Neural progenitor cell (in vitro differentiated cells): ENCODE results near the gene U2AF1. TPM values are rescaled to one million over a fixed set of nuclear protein-coding genes. Genes with fewer than 3 reads are reported as not detected.
"Not testable (repeated sequence)": the region's sequence is repeated elsewhere in the genome, so short reads cannot be mapped to it uniquely, and the experiment has no call there.

Experiments
- DNase-seq: peaks from one replicate; pipeline ENCODE4 v3.0.0-alpha.2; 2016; ENCODE audit warnings: low spot score
- H2AFZ ChIP-seq: fragments of 200-600 bp; sonication (generic); replicated peaks from 2 replicates; pipeline ENCODE4 v1.6.1; 2016; ENCODE audit warnings: antibody characterized with exemption
- H3F3A ChIP-seq: fragments of 200-600 bp; sonication (generic); 2 replicates; pipeline ENCODE4 v1.6.1; 2016; ENCODE audit warnings: antibody characterized with exemption, low read depth
- H3K27ac ChIP-seq: fragments of 200-600 bp; sonication (generic); 2 replicates; pipeline ENCODE4 v1.5.1; 2016; ENCODE audit warnings: mild to moderate bottlenecking
- H3K27me3 ChIP-seq: fragments of 200-600 bp; sonication (generic); 2 replicates; pipeline ENCODE4 v1.6.1; 2016; ENCODE audit warnings: mild to moderate bottlenecking, moderate library complexity
- H3K36me3 ChIP-seq: fragments of 200-600 bp; sonication (generic); 2 replicates; pipeline ENCODE4 v1.5.1; 2016
- H3K4me1 ChIP-seq: fragments of 200-600 bp; sonication (generic); 2 replicates; pipeline ENCODE4 v1.6.1; 2016; ENCODE audit warnings: mixed run types
- H3K4me2 ChIP-seq: fragments of 200-600 bp; sonication (generic); 2 replicates; pipeline ENCODE4 v1.6.1; 2016
- H3K4me3 ChIP-seq: fragments of 200-600 bp; sonication (generic); 2 replicates; pipeline ENCODE4 v1.5.1; 2016
- H3K79me2 ChIP-seq: fragments of 200-600 bp; sonication (generic); 2 replicates; pipeline ENCODE4 v1.6.1; 2016; ENCODE audit warnings: low read depth
- H3K9ac ChIP-seq: fragments of 200-600 bp; sonication (generic); 2 replicates; pipeline ENCODE4 v1.6.1; 2016
- H3K9me3 ChIP-seq: fragments of 200-600 bp; sonication (generic); 2 replicates; pipeline ENCODE4 v1.5.1; 2016; ENCODE audit warnings: low read depth
- H4K20me1 ChIP-seq: fragments of 200-600 bp; sonication (generic); 2 replicates; pipeline ENCODE4 v1.6.1; 2016; ENCODE audit warnings: low read depth
- H3K27ac Mint-ChIP-seq: 3 replicates; pipeline ENCODE4 v1.8.0; 2021; ENCODE audit warnings: mixed read lengths
- H3K27me3 Mint-ChIP-seq: 2 replicates; pipeline ENCODE4 v1.8.0; 2022; ENCODE audit warnings: low read depth, mild to moderate bottlenecking, inconsistent platforms, moderate library complexity, mixed read lengths; ENCODE audit not compliant: insufficient read depth
- H3K36me3 Mint-ChIP-seq: 3 replicates; pipeline ENCODE4 v1.8.0; 2021; ENCODE audit warnings: mixed read lengths
- H3K4me1 Mint-ChIP-seq: 3 replicates; pipeline ENCODE4 v1.8.0; 2021; ENCODE audit warnings: mixed read lengths
- H3K4me3 Mint-ChIP-seq: 3 replicates; pipeline ENCODE4 v1.8.0; 2021; ENCODE audit warnings: mild to moderate bottlenecking, moderate library complexity, mixed read lengths
- H3K9me3 Mint-ChIP-seq: 3 replicates; pipeline ENCODE4 v1.8.0; 2020; ENCODE audit warnings: mixed read lengths
- total RNA-seq: library from RNA; depleted of rRNA; stranded (reverse); fragments of >200 nt; gene quantifications from 2 replicates; pipeline ENCODE4 v1.2.3, GENCODE V29; 2015; ENCODE audit warnings: low replicate concordance

U2AF1 gene
- total RNA-seq, 1 donor from 2014 or later: 63.0 TPM

GRCh38 chr21:43043291-43043690, 64.1 kb downstream of the U2AF1 start:
- H3K27me3 ChIP-seq, H3K27me3 Mint-ChIP-seq, H2AFZ ChIP-seq, H3K36me3 Mint-ChIP-seq, H3K4me1 ChIP-seq, H3K9me3 ChIP-seq, H3K4me3 ChIP-seq, H3K27ac Mint-ChIP-seq, H4K20me1 ChIP-seq, H3K27ac ChIP-seq, H3K4me1 Mint-ChIP-seq, H3K4me2 ChIP-seq, H3F3A ChIP-seq, H3K9ac ChIP-seq, H3K4me3 Mint-ChIP-seq, DNase-seq, H3K9me3 Mint-ChIP-seq, H3K79me2 ChIP-seq, H3K36me3 ChIP-seq: not testable (repeated sequence)

Other genes starting within 250 kb of the U2AF1 start
- gene WDR4, start 228.0 kb downstream of the U2AF1 start, total RNA-seq: 5.7 and 14.6 TPM in 2 replicates
- 16.7 and 24.4 TPM in 2 replicates for gene NDUFV3, start 214.3 kb downstream of the U2AF1 start, total RNA-seq
- gene ERVH48-1, start 181.9 kb downstream of the U2AF1 start, total RNA-seq: 0.19 TPM in 1 of 2 replicates, not detected in the other
- 10.3 and 11.0 TPM in 2 replicates for gene PKNOX1, start 133.0 kb downstream of the U2AF1 start, total RNA-seq
- gene CBS, start 31.7 kb downstream of the U2AF1 start, total RNA-seq: 56.9 and 118 TPM in 2 replicates
- not detected in 2 replicates for gene CRYAA, start 61.4 kb upstream of the U2AF1 start, total RNA-seq